AG04450 (cell line): ENCODE results near the gene LCAT. TPM values are rescaled to one million over a fixed set of nuclear protein-coding genes. Genes with fewer than 3 reads are reported as not detected.
A peak's percentile ranks its signal among the peaks of the same experiment; 100 is the strongest.

Experiments used
- CTCF ChIA-PET: fragments of 300-600, 350-600 bp; formaldehyde crosslinking; extraction: SDS; loops from one replicate; lab custom pipeline; 2022; ENCODE audit warnings: antibody characterized with exemption, inconsistent platforms; lab: Charles Lee
- POLR2A ChIA-PET: fragments of 350-600 bp; formaldehyde crosslinking; extraction: SDS; loops from one replicate; lab custom pipeline; 2021; ENCODE audit warnings: antibody characterized with exemption, inconsistent platforms; lab: Yijun Ruan, JAX
- DNase-seq: peaks from one replicate; pipeline ENCODE4 v3.0.0-alpha.2; 2011; ENCODE audit warnings: low read depth, low spot score
- H3K27ac ChIP-seq: one replicate; pipeline ENCODE4 v1.5.1; 2012; ENCODE audit warnings: low read depth, low read length, control low read depth
- H3K27me3 ChIP-seq: one replicate; pipeline ENCODE4 v1.6.0; 2012; ENCODE audit warnings: low read length; ENCODE audit not compliant: control insufficient read depth, insufficient read depth
- H3K4me3 ChIP-seq: 2 replicates; pipeline ENCODE4 v1.5.1; 2011; ENCODE audit warnings: mild to moderate bottlenecking, low read depth, low read length, control low read depth
- H3K9me3 ChIP-seq: 2 replicates; pipeline ENCODE4 v1.5.1; 2012; ENCODE audit warnings: low read length; ENCODE audit not compliant: control insufficient read depth, insufficient read depth
- polyA plus RNA-seq: library from polyadenylated mRNA; depleted of rRNA; stranded (reverse); fragments of >200 nt; gene quantifications from 2 replicates; pipeline ENCODE4 v1.2.3, GENCODE V29; 2011
- TF ChIP-seq, protein P1 (sequence below): IDR thresholded peaks from 2 replicates; pipeline ENCODE4 v1.5.1; 2011; ENCODE audit warnings: low read depth, low read length, control low read depth, inconsistent platforms

The LCAT gene
- polyA plus RNA-seq, 1 experiment, result 5.2 TPM

DNA sequence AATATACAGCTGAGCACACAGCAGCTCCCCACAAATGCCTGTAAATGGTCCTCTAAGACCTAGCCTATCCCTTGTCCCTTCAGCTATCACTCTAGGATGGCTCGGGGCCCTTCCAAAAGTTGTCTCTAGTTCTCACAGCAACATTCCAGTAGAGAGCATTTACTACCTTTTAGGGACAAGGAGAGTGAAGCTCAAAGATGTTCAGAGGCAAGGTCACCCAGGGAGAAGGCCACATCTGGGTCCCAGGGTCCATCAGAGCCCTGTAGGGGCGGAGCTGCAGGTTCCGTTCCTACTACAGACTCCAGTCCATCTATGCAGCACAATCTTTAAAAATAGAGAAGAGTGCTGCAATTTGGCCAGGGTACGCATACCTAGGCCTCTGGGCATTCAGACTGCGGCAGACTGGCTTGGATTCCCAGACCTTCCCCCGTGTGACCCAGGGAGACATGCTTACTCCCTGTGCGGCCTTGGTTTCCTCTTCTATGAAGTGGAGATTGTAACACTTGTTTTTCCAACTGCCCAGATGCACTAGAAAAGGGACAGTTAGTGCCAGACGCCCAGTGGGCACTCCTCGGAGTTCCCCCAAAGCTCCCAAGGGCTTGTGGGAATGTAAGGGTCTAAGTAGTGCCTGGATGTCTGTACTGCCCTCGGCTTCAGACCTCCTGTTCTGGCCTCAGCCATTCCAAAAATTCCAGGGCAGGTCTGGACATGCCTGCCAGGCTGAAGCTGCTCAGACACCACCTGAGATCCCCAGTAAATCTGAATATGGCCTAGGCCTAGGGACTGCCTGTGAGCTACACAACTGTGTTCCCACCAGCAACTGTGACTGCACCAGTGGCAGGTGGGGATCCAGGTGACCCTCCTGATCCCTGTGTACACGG lies 22.0 kb upstream of the LCAT start:
- Histone ChIP-seq H3K27ac (peak overlapping the region; percentile 47), H3K27me3 (no peaks in the 10 kb centered on the region), H3K9me3 (no peaks in the 10 kb centered on the region; the same call in 1 of the 2 replicates), H3K4me3 (peak overlapping the region; percentile 89)
- POLR2A ChIA-PET, result interaction anchor here (1.1 kb wide), 1 partner anchor 271 kb away, joined by 3 read pairs; no protein-coding TSS in a partner anchor
- TF ChIP-seq, protein P1, sequence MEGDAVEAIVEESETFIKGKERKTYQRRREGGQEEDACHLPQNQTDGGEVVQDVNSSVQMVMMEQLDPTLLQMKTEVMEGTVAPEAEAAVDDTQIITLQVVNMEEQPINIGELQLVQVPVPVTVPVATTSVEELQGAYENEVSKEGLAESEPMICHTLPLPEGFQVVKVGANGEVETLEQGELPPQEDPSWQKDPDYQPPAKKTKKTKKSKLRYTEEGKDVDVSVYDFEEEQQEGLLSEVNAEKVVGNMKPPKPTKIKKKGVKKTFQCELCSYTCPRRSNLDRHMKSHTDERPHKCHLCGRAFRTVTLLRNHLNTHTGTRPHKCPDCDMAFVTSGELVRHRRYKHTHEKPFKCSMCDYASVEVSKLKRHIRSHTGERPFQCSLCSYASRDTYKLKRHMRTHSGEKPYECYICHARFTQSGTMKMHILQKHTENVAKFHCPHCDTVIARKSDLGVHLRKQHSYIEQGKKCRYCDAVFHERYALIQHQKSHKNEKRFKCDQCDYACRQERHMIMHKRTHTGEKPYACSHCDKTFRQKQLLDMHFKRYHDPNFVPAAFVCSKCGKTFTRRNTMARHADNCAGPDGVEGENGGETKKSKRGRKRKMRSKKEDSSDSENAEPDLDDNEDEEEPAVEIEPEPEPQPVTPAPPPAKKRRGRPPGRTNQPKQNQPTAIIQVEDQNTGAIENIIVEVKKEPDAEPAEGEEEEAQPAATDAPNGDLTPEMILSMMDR, result no peak
- CTCF ChIA-PET, result interaction anchor here (0.6 kb wide), 1 partner anchor 36 kb away, joined by 3 read pairs; no protein-coding TSS in a partner anchor
- DNase-seq, result no peak

DNA sequence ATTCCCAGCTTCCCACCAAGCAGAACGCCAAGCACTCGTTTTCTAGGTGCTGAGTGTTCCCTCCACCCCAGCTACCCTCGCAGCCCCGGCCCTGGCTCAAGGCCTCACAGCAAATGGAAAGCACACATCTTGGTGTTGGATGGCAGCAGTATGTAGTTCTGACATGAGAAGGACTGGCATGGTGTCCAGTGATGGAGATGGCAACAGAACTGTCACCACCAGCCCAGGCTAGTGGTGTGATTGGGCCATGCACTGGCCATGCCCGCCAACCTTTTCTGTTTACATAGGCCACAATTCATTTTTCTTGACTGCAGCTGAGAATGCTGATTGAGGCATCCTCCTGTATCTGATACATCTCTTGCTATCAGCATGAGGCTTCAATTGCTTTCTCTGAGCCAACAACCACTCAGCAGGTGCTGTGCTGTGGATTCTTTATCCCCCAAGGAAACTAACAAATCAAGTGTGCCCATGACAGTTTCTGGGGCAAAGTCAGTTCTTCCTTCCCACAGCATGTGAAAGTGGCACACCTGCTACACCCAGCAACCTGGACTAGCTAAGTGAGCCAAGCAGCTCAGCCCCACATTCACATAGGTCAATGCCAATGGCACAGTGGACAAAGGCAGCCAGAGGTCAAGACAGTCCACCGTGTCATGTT lies 20.7 kb upstream of the LCAT start:
- ChIA-PET POLR2A (no interaction called here), CTCF (interaction anchor here (0.6 to 0.7 kb wide), 2 partner anchors 76 to 265 kb away, joined by 3 read pairs; no protein-coding TSS in a partner anchor)
- TF ChIP-seq, protein P1, result no peak
- H3K9me3 ChIP-seq, result no peaks in the 10 kb centered on the region; the same call in 1 of the 2 replicates
- no peak overlapping the region for H3K4me3 ChIP-seq
- DNase-seq, result no peak
- H3K27ac ChIP-seq, result no peak overlapping the region
- H3K27me3 ChIP-seq, result no peaks in the 10 kb centered on the region

DNA sequence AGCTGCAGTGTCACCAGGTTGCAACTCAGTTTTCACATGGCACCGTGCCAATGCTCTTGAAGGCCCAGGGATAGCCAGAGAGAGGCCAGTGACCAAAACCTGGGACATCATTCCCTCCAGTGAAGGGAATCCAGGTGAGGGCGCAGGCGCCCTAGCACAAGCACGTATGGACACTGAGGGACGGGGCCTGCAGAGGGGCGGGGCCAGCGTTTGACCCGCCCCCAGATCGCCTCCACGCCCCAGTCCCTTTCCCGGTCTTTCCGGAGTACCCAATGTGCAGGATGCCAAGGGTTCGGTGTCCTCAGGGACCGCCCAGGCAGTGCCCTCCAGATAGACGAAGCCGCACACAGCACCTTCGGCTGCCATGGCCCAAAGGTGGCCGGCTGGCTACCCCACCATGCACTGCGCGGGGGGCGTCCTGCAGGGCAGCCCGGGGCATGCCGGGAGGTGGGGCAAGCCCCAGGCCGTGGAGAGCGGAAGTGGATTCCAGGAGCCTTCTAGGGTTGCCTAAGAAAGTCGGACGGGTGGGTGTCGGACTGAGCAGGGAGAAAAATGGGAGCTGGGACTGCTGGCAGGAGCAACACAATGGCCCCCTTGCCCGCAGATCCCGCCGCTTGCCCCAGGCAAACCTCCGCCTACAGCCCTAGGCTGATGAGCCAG lies 19.9 kb upstream of the LCAT start:
- DNase-seq, result no peak
- no peaks in the 10 kb centered on the region for H3K27me3 ChIP-seq
- CTCF ChIA-PET, result interaction anchor here (0.7 kb wide), 1 partner anchor 77 kb away, joined by 3 read pairs; no protein-coding TSS in a partner anchor

DNA sequence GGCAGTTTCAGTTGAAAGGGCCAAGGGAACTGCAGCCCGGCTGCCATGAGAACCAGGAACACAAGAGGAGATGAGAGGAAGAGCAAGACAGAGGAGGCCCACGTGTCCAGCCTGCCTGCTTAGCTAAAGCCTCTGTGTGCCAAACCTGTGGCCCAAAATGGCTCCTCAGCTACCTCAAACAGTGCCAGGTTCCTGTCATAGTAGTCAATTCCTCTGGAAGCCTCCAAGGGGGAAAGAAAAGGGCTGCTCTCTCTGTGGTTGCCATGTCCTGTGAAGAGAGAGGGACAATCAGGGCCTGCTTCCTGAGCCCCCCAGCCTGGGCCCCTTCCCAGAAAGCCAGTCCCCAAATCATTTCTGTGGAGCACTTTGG lies 19.4 kb upstream of the LCAT start:
- Histone ChIP-seq H3K4me3 (no peak overlapping the region), H3K27me3 (no peaks in the 10 kb centered on the region), H3K27ac (no peak overlapping the region), H3K9me3 (no peaks in the 10 kb centered on the region; the same call in 1 of the 2 replicates)
- TF ChIP-seq, protein P1, result no peak
- no peak for DNase-seq
- ChIA-PET CTCF (no interaction called here), POLR2A (no interaction called here)

More for the DNA sequence above, 19.9 kb upstream of the LCAT start:
- no peaks in the 10 kb centered on the region; the same call in 1 of the 2 replicates for H3K9me3 ChIP-seq
- TF ChIP-seq, protein P1, result no peak
- H3K27ac ChIP-seq, result no peak overlapping the region
- H3K4me3 ChIP-seq, result no peak overlapping the region
- POLR2A ChIA-PET, result no interaction called here
